GM19023 (cell line): Measurements from ENCODE around the gene TAS2R5.
"Not testable (repeated sequence)": the region's sequence is repeated elsewhere in the genome, so short reads cannot be mapped to it uniquely, and the experiment has no call there.

Experiments used
- ATAC-seq: cut with Tn5 transposase; IDR thresholded peaks from one replicate; pipeline ENCODE4 v1.9.1; 2021; ENCODE audit warnings: mild to moderate bottlenecking, moderate library complexity; ENCODE audit not compliant: unreplicated experiment

TAS2R5 gene

GRCh38 chr7:141789917-141790316 is at the start of gene TAS2R5:
Gene TAS2R5, plus strand, starts transcription at chr7:141790217. Its CDS starts 145 bp downstream, at chr7:141790362.
- no peak for ATAC-seq

- ATAC-seq = no peak
These were observed 47.8 kb upstream of the TAS2R5 start for GRCh38 chr7:141742229-141742628.

GRCh38 chr7:141744131-141744530 is 45.9 kb upstream of the TAS2R5 start:
- no peak for ATAC-seq

- no peak for ATAC-seq
These were observed 41.6 kb upstream of the TAS2R5 start for GRCh38 chr7:141748396-141748795.

GRCh38 chr7:141751904-141752303 is 38.1 kb upstream of the TAS2R5 start:
- ATAC-seq = not testable (repeated sequence)

- ATAC-seq = no peak
These were observed 37.4 kb upstream of the TAS2R5 start for GRCh38 chr7:141752634-141753033.

GRCh38 chr7:141754939-141755338 is 35.1 kb upstream of the TAS2R5 start:
- ATAC-seq = no peak

GRCh38 chr7:141763797-141764196 is 26.2 kb upstream of the TAS2R5 start, which contains the start of gene TAS2R3:
Gene TAS2R3, plus strand, starts transcription at chr7:141764097. Its CDS starts 62 bp downstream, at chr7:141764159.
- ATAC-seq = no peak

GRCh38 chr7:141770083-141770583 is 19.9 kb upstream of the TAS2R5 start:
- ATAC-seq = not testable (repeated sequence)

GRCh38 chr7:141776374-141776773 is 13.6 kb upstream of the TAS2R5 start, which contains the start of gene TAS2R4:
Gene TAS2R4, plus strand, starts transcription at chr7:141776674. Its CDS starts 1,815 bp downstream, at chr7:141778489.
- no peak for ATAC-seq

- peak; percentile 45 for ATAC-seq
These were observed 4.1 kb upstream of the TAS2R5 start for GRCh38 chr7:141785706-141786552.

GRCh38 chr7:141788296-141788695 is 1.7 kb upstream of the TAS2R5 start:
- ATAC-seq = no peak

- ATAC-seq = no peak
These were observed 2.5 kb downstream of the TAS2R5 start for GRCh38 chr7:141792526-141792925.

GRCh38 chr7:141820067-141820466 is 30.1 kb downstream of the TAS2R5 start:
- no peak for ATAC-seq

GRCh38 chr7:141822432-141822831 is 32.4 kb downstream of the TAS2R5 start:
- not testable (repeated sequence) for ATAC-seq

- ATAC-seq = no peak
These were observed 47.7 kb downstream of the TAS2R5 start for GRCh38 chr7:141837683-141838082.

GRCh38 chr7:141838581-141838980 is 48.6 kb downstream of the TAS2R5 start:
- ATAC-seq = no peak

GRCh38 chr7:141839256-141839655 is 49.2 kb downstream of the TAS2R5 start:
- ATAC-seq = no peak

- no peak for ATAC-seq
These were observed 50.7 kb downstream of the TAS2R5 start for GRCh38 chr7:141840708-141841107.
